Measurements from ENCODE around the gene PNN. TPM values are rescaled to one million over a fixed set of nuclear protein-coding genes. Genes with fewer than 3 reads are reported as not detected.
"Not testable (repeated sequence)": the region's sequence is repeated elsewhere in the genome, so short reads cannot be mapped to it uniquely, and the experiment has no call there.

Gene PNN
- total RNA-seq, 1 experiment from 2014 or later = 100 TPM

DNA sequence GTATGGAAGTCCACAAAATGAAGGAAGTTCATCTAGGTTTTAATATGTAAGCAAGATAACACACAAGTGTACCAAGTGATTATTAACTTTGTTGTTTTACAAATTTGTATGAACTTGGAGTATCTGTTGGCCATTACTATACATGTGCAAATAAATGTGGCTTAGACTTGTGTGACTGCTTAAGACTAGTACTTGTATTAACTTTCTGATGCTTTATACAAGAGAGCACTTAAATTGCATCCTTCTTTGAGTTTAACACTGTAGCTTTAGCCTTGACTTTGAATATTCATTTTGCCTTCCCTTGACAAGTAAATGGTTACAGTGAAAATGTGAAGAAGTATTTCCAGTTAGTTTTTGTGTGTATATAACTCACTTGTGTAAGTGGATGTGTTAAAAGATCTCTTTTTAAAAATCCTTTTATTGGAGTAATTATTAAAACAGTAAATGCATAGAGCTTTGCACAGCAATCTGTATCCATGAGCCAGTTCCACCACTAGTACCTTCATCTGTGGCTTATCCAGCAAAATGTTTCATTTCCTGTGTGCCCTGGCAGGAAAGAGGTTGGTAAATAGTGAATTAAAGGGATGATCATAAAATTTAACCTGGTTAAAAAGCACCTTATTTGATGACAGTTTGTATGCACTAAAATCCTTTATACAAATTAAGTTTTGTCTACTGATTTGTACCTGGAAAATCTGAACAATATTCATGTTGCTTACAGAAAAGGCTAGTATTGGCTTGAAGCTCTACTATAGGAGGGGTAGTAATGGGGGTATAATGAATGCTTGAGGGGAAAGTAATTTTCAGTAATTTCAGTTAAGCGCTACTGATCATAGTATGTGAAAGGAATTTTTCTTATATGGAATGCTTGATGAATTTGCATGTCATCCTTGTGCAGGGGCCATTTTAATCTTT, 8.0 kb downstream of the PNN start:
- Mint-ChIP-seq H3K36me3 (ENCODE audit: insufficient read depth, unreplicated experiment) (peaks cover 16% of the 10 kb centered on the region), H3K27ac (ENCODE audit: unreplicated experiment) (no peak overlapping the region), H3K27me3 (ENCODE audit: insufficient read depth, unreplicated experiment) (no peaks in the 10 kb centered on the region), H3K9me3 (ENCODE audit: unreplicated experiment) (no peaks in the 10 kb centered on the region), H3K4me3 (ENCODE audit: unreplicated experiment) (no peak overlapping the region), H3K4me1 (ENCODE audit: low read depth, unreplicated experiment) (peaks cover 7% of the 10 kb centered on the region)
- Histone ChIP-seq H3K9me3 (no peaks in the 10 kb centered on the region), H3K4me1 (no peaks in the 10 kb centered on the region), H3K27me3 (replicated peaks; ENCODE audit: control insufficient read depth, insufficient read depth, low read length) (no peaks in the 10 kb centered on the region), H3K4me3 (ENCODE audit: low read depth, low read length) (no peak overlapping the region), H3K36me3 (ENCODE audit: control insufficient read depth, insufficient read depth, low read length) (peaks cover 3% of the 10 kb centered on the region; the same call in 1 of the 2 replicates)
- no TSS peak for BruUV-seq (replicated peaks)
- DNase-seq = no peak
- intact Hi-C loops (cut with micrococcal nuclease; ENCODE audit: unreplicated experiment) = no loop called here
- CTCF ChIA-PET = no interaction called here
- POLR2A ChIA-PET = no interaction called here
- TF ChIP-seq, protein P1, sequence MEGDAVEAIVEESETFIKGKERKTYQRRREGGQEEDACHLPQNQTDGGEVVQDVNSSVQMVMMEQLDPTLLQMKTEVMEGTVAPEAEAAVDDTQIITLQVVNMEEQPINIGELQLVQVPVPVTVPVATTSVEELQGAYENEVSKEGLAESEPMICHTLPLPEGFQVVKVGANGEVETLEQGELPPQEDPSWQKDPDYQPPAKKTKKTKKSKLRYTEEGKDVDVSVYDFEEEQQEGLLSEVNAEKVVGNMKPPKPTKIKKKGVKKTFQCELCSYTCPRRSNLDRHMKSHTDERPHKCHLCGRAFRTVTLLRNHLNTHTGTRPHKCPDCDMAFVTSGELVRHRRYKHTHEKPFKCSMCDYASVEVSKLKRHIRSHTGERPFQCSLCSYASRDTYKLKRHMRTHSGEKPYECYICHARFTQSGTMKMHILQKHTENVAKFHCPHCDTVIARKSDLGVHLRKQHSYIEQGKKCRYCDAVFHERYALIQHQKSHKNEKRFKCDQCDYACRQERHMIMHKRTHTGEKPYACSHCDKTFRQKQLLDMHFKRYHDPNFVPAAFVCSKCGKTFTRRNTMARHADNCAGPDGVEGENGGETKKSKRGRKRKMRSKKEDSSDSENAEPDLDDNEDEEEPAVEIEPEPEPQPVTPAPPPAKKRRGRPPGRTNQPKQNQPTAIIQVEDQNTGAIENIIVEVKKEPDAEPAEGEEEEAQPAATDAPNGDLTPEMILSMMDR (IDR thresholded peaks at IDR 0.05; ENCODE audit: insufficient read depth in 1 of 2, low read depth in 1 of 2, low read length in 1 of 2, severe bottlenecking in 1 of 2, unreplicated experiment in 1 of 2) = no peak

DNA sequence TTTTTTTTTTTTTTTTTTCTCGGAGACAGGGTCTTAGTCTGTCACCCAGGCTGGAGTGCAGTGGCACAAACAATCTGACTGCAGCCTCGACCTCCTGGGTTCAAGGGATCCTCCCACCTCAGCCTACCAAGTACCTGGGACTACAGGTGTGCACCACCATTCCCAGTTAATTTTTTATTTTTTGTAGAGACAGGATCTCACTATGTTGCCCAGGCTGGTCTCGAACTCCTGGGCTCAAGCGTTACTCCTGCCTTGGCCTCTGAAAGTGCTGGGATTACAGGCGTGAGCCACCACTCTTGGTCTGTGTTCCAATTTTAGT, 8.6 kb downstream of the PNN start:
- CTCF ChIA-PET; DNase-seq; H3K9me3 ChIP-seq; H3K27ac Mint-ChIP-seq (ENCODE audit: unreplicated experiment); H3K4me3 ChIP-seq (ENCODE audit: low read depth, low read length); intact Hi-C loops (cut with micrococcal nuclease; ENCODE audit: unreplicated experiment); POLR2A ChIA-PET; H3K4me3 Mint-ChIP-seq (ENCODE audit: unreplicated experiment); H3K4me1 ChIP-seq; H3K4me1 Mint-ChIP-seq (ENCODE audit: low read depth, unreplicated experiment); H3K36me3 ChIP-seq (ENCODE audit: control insufficient read depth, insufficient read depth, low read length); BruUV-seq (replicated peaks); H3K27me3 Mint-ChIP-seq (ENCODE audit: insufficient read depth, unreplicated experiment); H3K27me3 ChIP-seq (replicated peaks; ENCODE audit: control insufficient read depth, insufficient read depth, low read length); H3K9me3 Mint-ChIP-seq (ENCODE audit: unreplicated experiment): not testable (repeated sequence)
- H3K36me3 Mint-ChIP-seq (ENCODE audit: insufficient read depth, unreplicated experiment) = peaks cover 21% of the 10 kb centered on the region

DNA sequence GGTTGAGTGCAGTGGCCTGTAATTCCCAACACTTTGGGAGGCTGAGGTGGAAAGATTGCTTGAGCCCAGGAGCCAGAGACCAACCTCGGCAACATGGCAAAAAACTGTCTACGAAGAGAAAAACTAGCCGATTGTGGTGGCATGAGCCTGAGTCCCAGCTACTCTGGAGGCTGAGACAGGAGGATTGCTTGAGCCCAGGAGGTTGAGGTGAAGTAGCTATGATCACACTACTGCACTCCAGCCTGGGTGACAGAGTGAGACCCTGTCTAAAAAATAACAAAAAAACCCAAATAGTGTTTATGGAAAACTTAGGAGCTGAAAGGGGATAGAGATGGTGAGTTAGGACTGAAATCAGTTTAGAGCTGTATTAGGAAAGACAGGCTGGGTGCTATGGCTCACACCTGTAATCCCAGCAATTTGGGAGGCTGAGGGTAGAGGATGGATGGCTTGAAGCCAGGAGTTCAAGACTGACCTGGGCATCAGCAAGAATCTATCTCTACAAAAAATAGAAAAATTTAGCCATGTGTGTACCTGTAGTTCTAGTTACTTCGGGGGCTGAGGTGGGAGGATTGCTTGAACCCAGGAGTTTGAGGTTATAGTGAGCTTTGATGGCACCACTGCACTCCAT, 9.7 kb downstream of the PNN start:
- intact Hi-C loops (cut with micrococcal nuclease; ENCODE audit: unreplicated experiment) = loop anchor here (1.0 kb wide), 1 partner anchor 19 kb away; no protein-coding TSS in a partner anchor

More for the DNA sequence above, 9.7 kb downstream of the PNN start:
- ChIA-PET CTCF (no interaction called here), POLR2A (interaction anchor here (0.6 kb wide), 1 partner anchor 20 kb away, joined by 3 read pairs; no protein-coding TSS in a partner anchor)
- Histone ChIP-seq H3K36me3 (ENCODE audit: control insufficient read depth, insufficient read depth, low read length) (peaks cover 2% of the 10 kb centered on the region; the same call in 1 of the 2 replicates), H3K9me3 (no peaks in the 10 kb centered on the region), H3K4me3 (ENCODE audit: low read depth, low read length) (no peak overlapping the region), H3K4me1 (no peaks in the 10 kb centered on the region), H3K27me3 (replicated peaks; ENCODE audit: control insufficient read depth, insufficient read depth, low read length) (no peaks in the 10 kb centered on the region)
- DNase-seq = no peak
- no TSS peak for BruUV-seq (replicated peaks)
- Mint-ChIP-seq H3K27ac (ENCODE audit: unreplicated experiment) (peak overlapping the region; percentile 14), H3K36me3 (ENCODE audit: insufficient read depth, unreplicated experiment) (peaks cover 21% of the 10 kb centered on the region), H3K9me3 (ENCODE audit: unreplicated experiment) (no peaks in the 10 kb centered on the region), H3K4me1 (ENCODE audit: low read depth, unreplicated experiment) (no peaks in the 10 kb centered on the region), H3K4me3 (ENCODE audit: unreplicated experiment) (no peak overlapping the region), H3K27me3 (ENCODE audit: insufficient read depth, unreplicated experiment) (no peaks in the 10 kb centered on the region)
- TF ChIP-seq, protein P1 (IDR thresholded peaks at IDR 0.05; ENCODE audit: insufficient read depth in 1 of 2, low read depth in 1 of 2, low read length in 1 of 2, severe bottlenecking in 1 of 2, unreplicated experiment in 1 of 2) = no peak

Measured in Caco-2 (cell line).